H1 (cell line): Measurements from ENCODE around the gene CEBPE.

Experiments
- EZH2 ChIP-seq: fragments of 200-600 bp; sonication (generic); IDR thresholded peaks from 2 replicates; pipeline ENCODE4 v1.7.1; 2012; ENCODE audit warnings: low read depth, mild to moderate bottlenecking, moderate library complexity, low read length, inconsistent platforms; ENCODE audit not compliant: severe bottlenecking
- JUND ChIP-seq: IDR thresholded peaks from 2 replicates; pipeline ENCODE4 v1.6.1; 2011; ENCODE audit warnings: mild to moderate bottlenecking, improper control_type of control experiment, low read length
- POLR2A ChIP-seq, 2 experiments: IDR thresholded peaks; 1 replicate in 1 of 2; 2 replicates in 1 of 2; pipeline ENCODE4 v1.6.1; 2011; ENCODE audit warnings: low read depth in 2 of 2, low read length in 2 of 2, mild to moderate bottlenecking in 2 of 2; ENCODE audit errors: control extremely low read depth in 1 of 2
- POLR2AphosphoS5 ChIP-seq: IDR thresholded peaks from 2 replicates; pipeline ENCODE4 v1.6.1; 2011; ENCODE audit warnings: low read depth, low read length
- TAF1 ChIP-seq: IDR thresholded peaks from 2 replicates; pipeline ENCODE4 v1.6.1; 2011; ENCODE audit warnings: mild to moderate bottlenecking, low read depth, low read length
- TF ChIP-seq, protein P1 (sequence below), 3 experiments: IDR thresholded peaks; 1 replicate in 2 of 3; 2 replicates in 1 of 3; pipeline versions ENCODE4 v1.5.1 to v1.6.1; 2011; ENCODE audit warnings: low read length in 3 of 3, mild to moderate bottlenecking in 3 of 3, inconsistent platforms in 2 of 3, low read depth in 1 of 3, moderate library complexity in 1 of 3; ENCODE audit not compliant: insufficient read depth in 1 of 3; ENCODE audit errors: control extremely low read depth in 1 of 3

DNA sequence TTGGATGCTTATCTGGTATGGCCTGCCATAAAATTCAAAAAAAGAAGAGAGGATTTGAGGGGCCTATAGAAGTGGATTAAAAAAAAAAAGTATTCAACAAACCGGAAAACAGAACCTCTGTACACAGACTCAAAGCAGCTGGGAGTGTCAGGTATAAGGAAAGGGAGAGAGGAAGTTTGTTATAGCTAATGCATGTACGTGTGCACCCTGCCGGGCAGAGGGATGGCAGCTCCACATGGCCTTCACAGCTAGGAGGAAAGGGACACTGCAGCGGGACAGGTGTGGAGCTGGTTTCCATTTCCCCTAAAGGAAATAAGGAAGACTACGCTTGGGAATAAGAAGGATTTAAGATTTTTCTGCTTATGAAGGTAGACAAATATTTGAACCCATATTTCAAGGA lies 43.0 kb upstream of the CEBPE start:
- TF ChIP-seq JUND (no peak), POLR2AphosphoS5 (no peak), TAF1 (no peak), EZH2 (no peak), POLR2A (IDR thresholded peaks at IDR 0.05; ENCODE audit: control extremely low read depth in 1 of 2, low read depth in 2 of 2, low read length in 2 of 2) (no peak)
- TF ChIP-seq, protein P1, sequence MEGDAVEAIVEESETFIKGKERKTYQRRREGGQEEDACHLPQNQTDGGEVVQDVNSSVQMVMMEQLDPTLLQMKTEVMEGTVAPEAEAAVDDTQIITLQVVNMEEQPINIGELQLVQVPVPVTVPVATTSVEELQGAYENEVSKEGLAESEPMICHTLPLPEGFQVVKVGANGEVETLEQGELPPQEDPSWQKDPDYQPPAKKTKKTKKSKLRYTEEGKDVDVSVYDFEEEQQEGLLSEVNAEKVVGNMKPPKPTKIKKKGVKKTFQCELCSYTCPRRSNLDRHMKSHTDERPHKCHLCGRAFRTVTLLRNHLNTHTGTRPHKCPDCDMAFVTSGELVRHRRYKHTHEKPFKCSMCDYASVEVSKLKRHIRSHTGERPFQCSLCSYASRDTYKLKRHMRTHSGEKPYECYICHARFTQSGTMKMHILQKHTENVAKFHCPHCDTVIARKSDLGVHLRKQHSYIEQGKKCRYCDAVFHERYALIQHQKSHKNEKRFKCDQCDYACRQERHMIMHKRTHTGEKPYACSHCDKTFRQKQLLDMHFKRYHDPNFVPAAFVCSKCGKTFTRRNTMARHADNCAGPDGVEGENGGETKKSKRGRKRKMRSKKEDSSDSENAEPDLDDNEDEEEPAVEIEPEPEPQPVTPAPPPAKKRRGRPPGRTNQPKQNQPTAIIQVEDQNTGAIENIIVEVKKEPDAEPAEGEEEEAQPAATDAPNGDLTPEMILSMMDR (IDR thresholded peaks at IDR 0.05; ENCODE audit: control extremely low read depth in 1 of 3, insufficient read depth in 1 of 3, low read depth in 1 of 3, low read length in 3 of 3) = no peak
